ENCODE data around the gene TOR2A.

Gene TOR2A

DNA sequence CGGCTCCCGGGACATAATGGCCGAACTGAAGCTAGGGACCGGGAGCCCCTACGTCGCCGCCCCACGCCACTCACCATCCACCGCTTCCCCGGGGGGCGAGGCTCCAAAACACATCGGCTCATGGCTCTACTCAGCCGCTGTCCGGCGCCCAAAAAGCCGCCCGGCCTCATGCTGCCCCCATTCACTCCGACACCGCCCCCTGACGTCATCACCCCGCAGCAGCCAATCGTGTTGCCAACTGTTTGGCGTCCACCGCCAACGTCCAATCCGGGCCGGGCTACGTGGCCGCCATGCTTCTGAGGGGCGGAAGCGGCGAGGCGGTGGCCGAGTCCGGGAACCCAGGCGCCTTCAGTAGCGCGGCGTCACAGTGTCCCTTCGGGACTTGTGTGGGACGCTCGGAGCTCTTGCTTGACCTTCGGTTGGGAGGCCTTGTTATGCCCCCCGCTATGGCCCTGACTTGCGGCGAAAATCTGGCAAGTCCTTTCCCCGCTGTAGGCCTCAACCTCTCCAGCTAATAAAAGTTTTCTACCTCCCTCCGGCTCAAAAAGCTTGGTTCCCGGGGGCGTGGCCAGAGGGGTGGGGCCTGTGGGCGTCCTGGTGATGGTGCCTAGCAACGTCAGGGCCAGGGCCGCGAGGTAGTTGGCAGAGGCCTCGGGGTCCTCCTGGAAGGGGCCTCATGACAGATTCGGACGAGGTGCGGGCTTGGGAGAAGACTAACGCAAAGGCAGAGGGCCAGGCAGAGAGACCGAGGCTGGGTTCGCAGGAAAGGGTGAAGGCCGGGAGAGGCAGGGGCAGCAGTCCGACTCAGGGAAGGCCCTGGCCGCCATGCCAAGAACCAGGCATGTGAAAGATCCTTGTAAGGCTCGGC is 19.4 kb downstream of the TOR2A start, which contains the start of the genes PTRH1 and TTC16:
Gene PTRH1 (minus strand): TSS at position 194 of the 868 bp plus-strand sequence. CDS start 24 bp downstream, at position 170.
Gene TTC16 (plus strand): TSS at position 610 of the 868 bp plus-strand sequence. CDS start 67 bp downstream, at position 677.
- peak; percentile 92 for DNase-seq

DNA sequence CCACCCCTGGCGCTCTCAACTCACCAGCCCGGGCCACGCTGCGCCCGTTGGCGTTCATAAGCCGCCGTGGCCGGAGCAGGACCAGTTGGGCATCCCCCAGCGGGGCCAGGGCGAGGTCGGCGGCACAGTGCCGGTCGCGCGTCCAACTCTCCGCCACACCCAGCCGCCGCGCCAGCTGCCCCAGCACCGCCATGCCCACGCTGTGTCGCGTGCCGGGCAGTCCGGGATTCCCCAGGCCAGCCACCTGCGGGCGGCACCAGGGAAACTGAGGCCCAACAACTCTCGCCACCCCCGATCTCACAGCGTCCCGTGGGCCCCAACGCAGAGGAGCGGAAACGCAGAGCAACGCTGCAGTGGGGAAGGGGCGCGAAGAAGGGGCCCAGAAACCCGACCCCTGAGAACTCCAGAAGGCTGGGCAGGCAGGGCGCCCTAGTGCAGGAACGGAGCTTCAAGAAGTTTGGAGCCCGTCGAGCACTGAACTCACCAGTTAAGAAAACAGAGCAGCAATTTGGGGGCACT is 20.1 kb downstream of the TOR2A start:
- DNase-seq = no peak

DNA sequence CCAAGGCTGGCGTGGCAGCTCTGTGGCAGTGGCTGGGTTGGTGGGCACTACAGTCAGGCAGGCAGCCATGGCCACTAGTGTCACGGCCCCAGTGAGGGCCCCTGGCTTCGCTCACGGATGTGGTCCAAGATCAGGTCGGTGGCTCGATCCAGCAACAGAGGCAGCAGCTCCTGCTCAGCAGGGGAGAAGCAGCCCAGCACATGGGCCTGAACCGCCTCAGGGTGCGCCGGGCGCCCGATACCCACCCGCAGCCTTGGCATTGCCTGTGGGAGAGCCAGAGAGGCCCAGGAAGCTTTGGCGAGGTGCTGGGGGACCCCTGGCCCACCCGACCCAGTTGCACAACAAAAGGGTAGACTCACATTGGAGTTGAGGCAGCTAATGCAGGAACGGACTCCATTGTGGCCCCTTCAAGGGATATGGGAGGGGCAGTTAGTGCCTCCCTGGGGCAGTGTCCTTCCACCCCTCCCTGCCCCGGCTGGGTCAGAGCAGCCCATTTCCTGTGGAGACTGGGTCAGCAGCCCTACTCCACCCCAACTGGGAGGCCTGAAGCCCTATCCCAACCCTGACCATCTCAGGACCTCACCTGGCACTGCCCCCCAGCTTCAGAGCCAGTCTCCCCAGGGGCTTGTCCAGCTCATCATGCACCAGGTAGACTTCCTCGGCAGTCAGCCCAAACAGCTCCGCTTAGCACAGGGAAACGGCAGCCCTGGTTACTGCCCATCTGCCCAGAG is 20.9 kb downstream of the TOR2A start:
- DNase-seq = no peak

DNA sequence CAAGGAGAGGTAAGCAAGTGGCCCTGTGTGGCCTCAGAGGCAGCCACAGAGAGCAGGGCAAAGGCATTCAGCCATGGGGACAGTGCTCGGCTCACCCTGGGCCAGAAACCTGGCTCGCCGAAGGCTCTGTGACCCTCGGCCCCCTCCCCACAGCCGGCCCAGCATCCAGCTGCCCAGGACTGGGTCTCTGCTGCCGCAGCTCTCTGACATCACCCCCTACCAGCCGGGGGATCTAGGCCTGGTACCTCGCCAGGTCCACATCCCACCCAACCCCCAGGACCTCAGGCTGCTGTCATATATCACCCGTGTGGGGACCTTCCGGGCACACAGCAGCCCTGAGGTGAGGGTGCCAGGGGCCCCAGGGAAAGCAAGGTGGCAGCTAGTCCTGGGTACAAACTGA is 22.2 kb downstream of the TOR2A start:
- DNase-seq = no peak

DNA sequence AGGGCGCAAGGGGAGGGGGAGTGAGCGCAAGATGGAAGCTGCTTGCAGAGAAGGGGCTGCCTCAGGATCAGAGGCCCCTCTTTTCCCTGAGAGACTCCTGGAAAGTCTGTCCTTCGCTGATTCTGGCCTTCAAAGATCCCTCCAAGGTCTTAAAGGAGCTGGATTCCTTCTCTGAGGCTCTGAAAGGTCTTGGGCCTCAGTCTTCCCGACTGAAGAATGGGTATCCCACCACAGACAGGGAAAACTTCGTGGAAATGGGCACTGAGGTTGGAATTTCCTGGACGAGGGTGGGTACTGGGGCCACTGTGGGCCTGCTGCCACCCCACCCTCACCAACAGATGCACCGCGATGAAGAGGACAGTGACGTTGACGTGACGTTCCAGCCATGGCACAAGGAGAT is 22.7 kb downstream of the TOR2A start:
- no peak for DNase-seq

DNA sequence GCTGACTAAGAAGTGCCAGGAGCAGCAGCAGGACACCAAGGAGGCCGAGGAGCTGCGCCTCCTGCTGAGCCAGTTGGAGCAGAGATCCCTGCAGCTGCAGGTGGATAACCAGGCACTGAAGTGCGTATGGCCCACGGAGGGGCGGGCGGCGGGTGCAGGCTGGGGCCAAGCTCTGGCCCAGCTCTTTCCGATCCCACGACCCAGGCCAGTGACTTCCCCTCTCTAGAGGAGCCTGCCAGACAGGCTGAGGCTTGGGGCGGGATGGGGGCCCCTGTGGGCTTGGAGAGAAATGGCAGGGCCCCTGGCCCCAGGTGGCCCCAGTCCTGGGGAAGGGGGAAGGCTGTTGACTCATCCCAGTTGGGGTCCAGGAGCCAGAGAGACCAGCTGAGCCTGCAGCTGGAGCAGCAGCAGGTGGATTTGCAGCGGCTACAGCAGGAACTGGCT is 23.2 kb downstream of the TOR2A start:
- DNase-seq = no peak

DNA sequence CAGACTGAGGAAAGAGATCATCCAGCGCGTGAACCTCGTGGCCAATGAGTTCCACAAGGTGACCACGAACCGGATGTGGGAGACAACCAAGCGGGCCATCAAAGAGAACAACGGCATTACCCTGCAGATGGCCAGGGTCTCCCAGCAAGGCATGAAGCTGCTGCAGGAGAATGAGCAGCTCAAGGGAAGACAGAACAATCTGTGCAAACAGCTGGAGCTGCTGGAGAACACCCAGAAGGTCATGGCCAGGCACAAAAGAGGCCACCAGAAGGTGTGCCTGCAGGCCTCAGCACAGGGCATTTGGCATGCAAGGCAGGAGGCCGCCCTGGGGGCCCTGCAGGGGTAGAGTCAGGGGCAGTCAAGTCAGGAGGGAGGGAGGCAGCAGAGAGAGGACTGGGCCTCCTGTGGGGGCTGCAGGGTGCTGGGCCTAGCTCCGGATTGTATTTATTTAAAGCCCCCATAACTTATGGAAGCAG is 23.8 kb downstream of the TOR2A start:
- DNase-seq = no peak

DNA sequence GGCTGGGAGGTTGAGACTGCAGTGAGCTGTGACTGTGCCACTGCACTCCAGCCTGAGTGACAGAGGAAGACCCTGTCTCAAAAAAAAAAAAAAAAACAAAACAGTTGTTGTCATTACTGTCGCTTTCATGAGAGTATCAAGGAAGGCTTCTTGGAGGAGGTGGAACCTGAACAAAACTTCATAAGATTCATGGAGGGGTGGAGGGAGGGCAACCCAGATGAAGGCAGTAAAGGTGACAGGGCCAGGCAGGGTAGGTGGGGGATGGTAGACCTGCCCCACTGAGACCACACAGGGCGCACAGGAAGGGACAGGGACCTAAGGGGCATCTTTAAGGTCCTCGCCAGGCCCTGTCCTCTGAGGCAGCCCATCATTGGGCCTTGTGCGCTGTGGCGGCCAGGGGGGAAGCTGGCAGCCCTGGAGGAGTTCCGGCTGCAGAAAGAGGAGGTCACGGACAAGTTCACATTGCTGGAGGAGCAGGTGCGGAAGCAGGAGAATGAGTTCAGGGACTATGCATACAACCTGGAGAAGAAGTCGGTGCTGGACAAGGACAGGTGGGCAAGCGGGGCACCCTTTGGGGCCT is 24.8 kb downstream of the TOR2A start:
- DNase-seq = no peak

DNA sequence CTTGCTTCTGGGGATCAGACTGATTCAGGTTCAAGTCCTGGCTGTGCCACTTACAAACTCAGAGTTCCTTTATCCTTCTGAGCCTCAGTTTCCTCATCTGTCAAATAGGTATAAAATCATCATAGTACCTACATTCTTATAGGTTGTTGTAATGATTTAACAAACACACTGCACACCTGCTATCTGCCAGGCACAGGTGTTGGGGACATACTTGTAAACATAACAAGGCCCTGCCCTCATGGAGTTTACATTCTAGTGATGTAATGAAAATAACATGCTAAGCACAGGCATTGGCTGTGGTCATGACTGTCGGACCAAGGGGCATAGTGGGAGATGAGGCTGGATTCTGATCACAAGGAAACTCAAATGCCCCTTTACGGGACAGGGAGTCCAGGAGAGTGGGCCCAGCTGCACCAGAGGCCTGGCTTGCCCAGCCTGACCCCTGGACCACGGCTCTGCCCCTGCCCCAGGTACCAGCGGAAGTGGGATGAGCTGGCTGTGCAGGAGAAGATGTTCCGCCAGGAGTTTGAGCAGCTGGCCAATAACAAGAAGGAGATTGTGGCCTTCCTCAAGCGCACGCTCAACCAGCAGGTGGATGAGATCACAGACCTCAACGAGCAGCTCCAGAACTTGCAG is 26.0 kb downstream of the TOR2A start:
- DNase-seq = no peak

DNA sequence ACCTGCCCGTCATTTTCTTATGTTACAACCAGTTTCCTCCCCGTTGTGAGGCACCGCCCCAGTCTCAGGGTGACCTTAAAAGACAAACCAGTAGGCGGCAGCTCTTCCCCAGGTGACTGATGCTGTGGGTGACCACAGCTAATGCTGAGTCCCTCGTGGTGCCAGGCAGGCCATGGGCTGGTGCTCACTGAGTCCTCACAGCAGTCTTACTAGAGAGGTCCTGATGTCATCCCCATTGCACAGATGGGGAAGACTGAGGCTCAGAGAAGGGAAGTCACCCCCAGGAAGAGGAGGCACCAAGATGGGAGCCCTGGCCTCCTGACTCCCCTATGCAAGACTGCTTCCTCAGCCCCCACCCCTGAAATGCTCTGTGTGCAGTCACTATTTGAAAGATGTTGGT is 27.3 kb downstream of the TOR2A start:
- DNase-seq = peak; percentile 63

DNA sequence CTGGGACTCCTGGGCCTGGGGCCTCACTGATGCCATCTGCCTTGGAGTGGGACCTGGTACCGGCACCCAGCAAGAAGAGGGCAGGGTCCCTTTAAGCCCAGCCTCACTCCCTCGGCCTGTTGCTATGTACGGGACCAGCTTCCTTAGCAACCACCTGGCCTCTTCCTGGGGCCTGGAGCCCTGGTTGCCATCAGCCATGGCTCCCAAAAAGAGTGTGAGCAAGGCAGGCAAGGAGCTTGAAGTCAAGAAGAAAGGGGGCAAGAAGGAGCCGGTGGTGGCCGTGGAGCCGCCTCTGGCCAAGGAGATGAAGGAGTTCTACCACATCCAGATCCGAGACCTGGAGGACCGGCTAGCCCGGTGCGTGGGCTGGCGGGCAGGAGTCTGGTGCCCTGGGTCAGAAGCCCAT is 28.3 kb downstream of the TOR2A start, which contains the start of gene CFAP157:
Gene CFAP157 (plus strand): TSS at position 153 of the 406 bp plus-strand sequence. CDS start 44 bp downstream, at position 197.
- no peak for DNase-seq

DNA sequence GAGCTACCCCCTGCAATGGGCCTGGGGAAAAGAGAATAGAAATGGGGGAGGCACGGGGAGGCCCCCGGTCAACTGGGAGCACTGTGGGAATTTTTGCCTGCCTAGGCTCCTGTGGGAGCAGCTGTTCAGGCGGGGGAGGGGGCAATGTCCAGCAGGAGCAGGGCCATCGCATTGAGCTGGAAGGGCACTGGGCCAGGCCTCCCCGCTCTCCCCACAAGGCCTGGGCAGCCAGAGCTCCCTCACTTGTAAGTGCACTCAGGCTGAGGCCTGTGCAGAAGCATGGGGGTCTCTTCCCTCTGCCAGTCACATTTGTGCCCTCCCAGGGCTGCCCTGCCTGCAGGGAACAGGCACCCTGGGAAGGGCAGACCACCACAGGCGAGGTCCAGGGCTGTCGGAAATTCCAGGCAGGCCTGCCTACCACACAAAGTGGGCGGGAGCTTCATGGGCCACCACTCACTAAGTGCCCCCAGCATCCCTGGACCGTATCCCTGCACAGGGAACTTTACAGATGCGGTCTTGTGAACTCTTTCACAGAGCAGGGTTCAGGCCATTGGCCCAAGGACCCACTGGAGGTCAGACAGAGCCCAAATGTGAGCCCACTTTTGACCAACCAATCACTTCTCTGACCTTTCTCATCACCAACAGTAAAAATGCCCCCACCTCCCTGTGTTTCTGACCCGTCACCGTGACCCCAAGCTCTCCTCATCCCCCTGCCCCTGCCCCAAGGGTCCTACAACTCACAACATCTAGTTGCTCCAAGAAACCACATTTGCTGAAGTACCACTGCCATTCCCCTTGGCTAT is 29.3 kb downstream of the TOR2A start:
- no peak for DNase-seq

DNA sequence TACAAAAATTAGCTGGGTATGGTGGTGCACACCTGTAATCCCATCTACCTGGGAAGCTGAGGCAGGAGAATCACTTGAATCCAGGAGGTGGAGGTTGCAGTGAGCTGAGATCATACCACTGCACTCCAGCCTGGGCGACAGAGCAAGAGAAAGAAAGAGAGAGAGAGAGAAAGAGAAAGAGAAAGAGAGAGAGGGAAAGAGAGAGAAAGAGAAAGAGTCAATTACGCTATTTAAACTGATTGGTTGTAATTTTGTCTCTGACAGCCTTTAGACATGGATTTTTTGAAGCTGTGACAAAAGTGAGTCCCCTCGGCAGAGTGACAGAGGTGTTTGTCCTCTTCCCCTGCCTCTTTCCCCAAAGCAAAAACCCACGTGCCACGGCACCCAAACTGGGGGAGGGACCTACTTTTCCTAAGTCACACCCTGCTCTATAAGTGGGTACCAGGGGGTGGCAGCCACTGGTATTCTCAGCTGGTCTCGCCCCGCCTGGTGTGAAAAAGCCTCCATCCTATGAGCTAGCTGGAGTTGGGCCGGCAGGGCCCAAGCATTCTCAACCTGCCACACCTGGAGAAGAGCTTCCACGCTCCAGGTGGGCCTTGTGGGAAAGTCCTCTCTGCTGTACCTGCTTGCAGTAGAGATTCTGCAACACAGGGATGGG is 31.7 kb downstream of the TOR2A start:
- no peak for DNase-seq

DNA sequence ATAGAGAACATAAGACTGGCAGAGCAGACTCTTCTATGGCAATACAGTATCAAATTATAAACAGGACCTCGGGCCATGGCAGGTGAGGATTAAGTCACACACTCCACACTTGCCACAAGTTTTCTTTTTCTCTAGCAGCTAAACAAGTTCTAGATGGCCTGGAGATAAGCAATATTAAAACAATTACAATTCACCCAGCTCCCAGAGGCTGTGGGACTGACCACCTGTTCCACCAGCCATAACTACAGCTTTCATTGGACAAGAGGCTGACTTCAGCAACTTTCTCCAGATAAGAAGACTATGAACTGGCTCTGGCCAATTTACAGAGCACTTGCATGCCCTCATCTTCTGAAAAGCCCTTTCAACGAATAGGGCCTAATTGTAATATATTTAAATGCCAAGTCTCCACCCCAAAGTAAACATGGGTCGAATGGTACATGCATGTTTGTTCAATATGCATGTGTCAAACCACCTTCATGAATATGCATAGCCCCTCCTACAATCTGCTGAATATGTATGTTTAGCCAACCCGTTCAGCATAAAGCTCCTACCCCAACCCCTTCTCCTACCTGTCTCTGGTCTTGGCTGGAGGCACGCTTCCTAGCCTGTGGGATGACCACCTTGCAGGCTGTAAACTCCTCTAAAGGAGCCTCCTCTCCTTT is 34.4 kb downstream of the TOR2A start:
- DNase-seq = no peak

DNA sequence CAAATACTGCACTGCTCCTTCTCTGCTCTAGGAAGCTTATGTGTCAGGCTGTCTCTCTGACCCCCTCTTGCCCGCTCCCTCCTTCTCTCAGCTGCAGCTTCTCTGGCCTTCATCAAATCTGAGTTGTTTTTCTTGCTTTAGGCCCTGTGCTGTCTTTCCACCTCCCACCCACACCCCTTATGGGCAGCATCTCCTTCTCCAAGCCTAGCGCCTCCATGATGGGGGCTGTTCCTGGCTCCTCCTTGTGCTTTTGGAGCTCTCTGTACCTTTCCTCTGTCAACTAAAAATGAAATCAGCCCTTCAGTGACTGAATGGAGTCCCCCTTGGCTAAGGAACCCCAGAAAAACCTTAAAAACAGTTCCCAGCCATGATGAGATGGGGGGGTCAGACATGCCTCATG is 35.0 kb downstream of the TOR2A start:
- no peak for DNase-seq

DNA sequence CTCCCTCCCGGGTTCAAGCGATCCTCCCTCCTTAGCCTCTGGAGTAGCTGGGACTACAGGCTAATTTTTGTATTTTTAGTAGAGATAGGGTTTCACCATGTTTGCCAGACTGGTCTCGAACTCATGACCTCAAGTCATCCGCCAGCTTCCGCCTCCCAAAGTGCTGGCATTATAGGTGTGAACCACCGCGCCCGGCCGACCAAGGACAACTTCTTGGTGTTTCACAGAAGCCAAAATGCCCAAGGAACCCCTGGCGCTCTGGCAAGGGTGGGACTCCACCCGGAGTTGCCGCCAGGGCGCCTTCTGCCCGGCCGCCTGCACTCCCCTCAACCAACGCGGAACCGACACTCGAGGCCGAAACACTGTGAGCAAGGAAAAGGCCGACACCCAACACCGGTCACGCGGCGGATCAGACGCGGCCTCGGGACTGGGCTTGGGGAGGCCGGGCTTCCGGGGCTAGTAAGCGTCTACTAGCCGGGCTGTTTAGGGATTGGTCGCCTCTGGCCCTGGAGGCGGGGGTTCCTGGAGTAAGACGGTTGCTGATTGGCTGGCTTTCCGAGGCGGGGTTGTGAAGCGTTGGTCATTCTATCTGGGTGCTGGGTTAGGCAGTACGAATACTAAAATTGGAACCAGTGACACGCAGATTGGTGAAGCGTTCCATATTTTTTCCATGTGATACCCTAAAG is 36.0 kb downstream of the TOR2A start:
- peak; percentile 89 for DNase-seq

DNA sequence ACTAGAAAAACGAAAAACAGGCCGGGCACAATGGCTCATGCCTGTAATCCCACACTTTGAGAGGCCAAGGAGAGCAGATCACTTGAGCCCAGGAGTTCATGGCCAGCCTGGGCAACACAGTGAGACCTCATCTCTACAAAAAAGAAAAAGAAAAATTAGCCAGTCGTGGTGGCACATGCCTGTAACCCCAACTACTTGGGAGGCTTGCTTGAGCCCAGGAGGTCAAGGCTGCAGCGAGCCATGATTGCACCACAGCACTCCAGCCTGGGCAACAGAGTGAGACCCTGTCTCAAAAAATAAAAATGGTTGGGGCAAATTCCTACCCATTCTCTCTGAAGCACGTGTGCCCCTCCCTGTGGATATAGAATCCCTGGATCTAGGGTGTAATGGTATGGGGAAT is 36.7 kb downstream of the TOR2A start:
- no peak for DNase-seq

DNA sequence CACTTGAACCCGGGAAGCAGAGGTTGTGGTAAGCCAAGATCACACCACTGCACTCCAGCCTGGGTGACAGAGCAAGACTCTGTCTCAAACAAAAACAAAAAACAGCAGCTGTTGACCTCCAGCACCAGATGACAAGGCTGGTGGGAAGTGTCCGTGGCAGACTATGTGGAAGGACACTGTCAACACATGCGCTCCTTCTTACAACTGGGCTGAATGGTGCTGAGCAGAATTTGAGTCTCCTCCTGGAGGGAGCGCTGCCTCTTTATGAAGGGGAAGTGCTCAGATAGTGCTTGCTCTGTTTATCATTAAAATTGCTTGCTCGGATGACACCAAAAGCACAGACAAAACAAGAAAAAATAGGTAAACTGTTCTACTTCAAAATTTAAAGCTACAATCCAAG is 37.5 kb downstream of the TOR2A start:
- DNase-seq = no peak

DNA sequence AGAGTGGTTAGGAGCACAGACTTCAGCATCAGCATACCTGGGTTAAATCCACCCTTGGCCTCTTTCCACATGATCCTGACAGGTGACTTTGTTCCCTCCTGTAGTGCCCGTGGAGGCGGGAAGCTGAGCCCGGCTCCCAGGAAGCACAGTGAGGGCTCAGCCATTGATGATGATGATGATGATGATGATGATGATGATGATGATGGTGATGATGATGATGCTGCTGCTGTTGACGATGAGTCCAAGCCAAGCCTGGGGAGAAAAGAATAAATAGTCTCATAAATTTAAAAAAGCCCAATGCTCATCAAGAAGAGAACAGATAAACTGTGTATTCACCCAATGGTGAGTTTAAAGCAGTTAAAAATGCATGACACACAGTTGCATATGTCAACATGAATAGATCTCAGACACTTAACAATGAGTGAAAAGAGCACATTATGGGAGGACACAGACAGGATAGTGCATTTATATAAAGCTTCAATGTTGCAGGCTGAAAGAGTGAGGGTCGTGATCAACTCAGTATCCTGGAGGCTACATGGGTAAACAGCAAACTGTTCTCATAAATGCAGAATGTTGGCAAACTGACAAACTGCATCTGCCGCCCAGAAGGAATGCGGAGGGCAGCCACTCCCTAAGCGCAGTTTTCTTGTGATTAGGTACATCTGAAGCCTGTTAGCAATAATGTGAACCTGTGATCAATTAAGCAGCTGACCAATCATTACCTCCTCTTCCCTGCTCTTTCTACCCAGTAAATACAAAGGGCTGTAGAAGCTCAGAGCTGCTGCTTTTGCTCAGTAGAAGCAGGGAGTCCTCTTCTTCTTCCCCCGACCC is 40.0 kb downstream of the TOR2A start:
- no peak for DNase-seq
